K562 (cell line): Measurements from ENCODE around the gene ADM.

ENCODE experiments used
- CBFA2T3 ChIP-seq: fragments of 450-650 bp; IDR thresholded peaks from 2 replicates; pipeline ENCODE4 v1.6.1; 2017
- CREM ChIP-seq: IDR thresholded peaks from 2 replicates; pipeline ENCODE4 v1.6.1; 2014; ENCODE audit warnings: antibody characterized with exemption, low read depth
- TF ChIP-seq, protein P1 (sequence below): fragments of 450-650 bp; IDR thresholded peaks from 2 replicates; pipeline ENCODE4 v1.6.1; 2016; ENCODE audit warnings: borderline replicate concordance
- TF ChIP-seq, protein P2 (sequence below), 3 experiments: IDR thresholded peaks in 2 of 3; conservative IDR thresholded peaks in 1 of 3; 2 replicates each; pipeline ENCODE4 v1.5.1; 2011 to 2012; ENCODE audit warnings: low read length in 3 of 3, mild to moderate bottlenecking in 3 of 3, control low read depth in 2 of 3, improper control_type of control experiment in 1 of 3, inconsistent platforms in 1 of 3, low read depth in 1 of 3, mixed read lengths in 1 of 3, moderate library complexity in 1 of 3; ENCODE audit not compliant: insufficient read depth in 2 of 3

DNA sequence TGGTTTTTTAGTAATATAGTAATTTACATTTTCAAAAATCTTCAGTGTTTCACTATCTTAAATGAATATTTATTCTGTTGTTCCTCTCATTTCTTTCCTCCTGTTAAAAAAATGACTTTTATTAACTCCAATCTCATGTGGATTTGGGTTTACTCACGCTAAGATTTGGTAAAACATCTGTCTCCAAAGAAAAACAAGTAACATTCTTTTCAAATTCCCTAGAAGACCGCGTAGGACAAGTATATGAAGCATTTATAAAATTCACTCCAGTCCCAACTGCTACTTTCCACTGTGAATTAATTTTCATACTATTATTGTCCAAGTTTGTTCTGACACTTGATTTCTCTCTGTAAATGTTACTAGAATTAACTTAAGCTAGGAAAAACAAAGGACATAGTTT lies 37.1 kb upstream of the ADM start:
- TF ChIP-seq, protein P1, sequence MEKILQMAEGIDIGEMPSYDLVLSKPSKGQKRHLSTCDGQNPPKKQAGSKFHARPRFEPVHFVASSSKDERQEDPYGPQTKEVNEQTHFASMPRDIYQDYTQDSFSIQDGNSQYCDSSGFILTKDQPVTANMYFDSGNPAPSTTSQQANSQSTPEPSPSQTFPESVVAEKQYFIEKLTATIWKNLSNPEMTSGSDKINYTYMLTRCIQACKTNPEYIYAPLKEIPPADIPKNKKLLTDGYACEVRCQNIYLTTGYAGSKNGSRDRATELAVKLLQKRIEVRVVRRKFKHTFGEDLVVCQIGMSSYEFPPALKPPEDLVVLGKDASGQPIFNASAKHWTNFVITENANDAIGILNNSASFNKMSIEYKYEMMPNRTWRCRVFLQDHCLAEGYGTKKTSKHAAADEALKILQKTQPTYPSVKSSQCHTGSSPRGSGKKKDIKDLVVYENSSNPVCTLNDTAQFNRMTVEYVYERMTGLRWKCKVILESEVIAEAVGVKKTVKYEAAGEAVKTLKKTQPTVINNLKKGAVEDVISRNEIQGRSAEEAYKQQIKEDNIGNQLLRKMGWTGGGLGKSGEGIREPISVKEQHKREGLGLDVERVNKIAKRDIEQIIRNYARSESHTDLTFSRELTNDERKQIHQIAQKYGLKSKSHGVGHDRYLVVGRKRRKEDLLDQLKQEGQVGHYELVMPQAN = no peak
- TF ChIP-seq, protein P2, sequence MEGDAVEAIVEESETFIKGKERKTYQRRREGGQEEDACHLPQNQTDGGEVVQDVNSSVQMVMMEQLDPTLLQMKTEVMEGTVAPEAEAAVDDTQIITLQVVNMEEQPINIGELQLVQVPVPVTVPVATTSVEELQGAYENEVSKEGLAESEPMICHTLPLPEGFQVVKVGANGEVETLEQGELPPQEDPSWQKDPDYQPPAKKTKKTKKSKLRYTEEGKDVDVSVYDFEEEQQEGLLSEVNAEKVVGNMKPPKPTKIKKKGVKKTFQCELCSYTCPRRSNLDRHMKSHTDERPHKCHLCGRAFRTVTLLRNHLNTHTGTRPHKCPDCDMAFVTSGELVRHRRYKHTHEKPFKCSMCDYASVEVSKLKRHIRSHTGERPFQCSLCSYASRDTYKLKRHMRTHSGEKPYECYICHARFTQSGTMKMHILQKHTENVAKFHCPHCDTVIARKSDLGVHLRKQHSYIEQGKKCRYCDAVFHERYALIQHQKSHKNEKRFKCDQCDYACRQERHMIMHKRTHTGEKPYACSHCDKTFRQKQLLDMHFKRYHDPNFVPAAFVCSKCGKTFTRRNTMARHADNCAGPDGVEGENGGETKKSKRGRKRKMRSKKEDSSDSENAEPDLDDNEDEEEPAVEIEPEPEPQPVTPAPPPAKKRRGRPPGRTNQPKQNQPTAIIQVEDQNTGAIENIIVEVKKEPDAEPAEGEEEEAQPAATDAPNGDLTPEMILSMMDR (IDR thresholded peaks at IDR 0.05 in 2 of 3, conservative IDR thresholded peaks at IDR 0.05 in 1 of 3; ENCODE audit: insufficient read depth in 2 of 3, low read depth in 1 of 3, low read length in 3 of 3) = no peak
- TF ChIP-seq CREM (no peak), CBFA2T3 (no peak)
